GM12878 (cell line): ENCODE results near the gene WNT11. TPM values are rescaled to one million over a fixed set of nuclear protein-coding genes. Genes with fewer than 3 reads are reported as not detected.

Experiments used
- ATAC-seq: fragments of 200-7000 bp; cut with Tn5 transposase; 3 replicates; pipeline ENCODE4 v1.9.1; 2020; ENCODE audit warnings: mild to moderate bottlenecking, moderate library complexity
- BruUV-seq: library from RNA; stranded (reverse); fragments of 400-500 nt; replicated peaks from 2 replicates; lab custom pipeline; 2021; lab: Mats Ljungman, UMichigan
- CTCF ChIA-PET: fragments of 300-600 bp; sonication (Branson Sonifier 250); formaldehyde crosslinking; extraction: SDS; loops from one replicate; lab custom pipeline; 2021; ENCODE audit warnings: inconsistent platforms; lab: Yijun Ruan, JAX
- POLR2A ChIA-PET: fragments of 350-600 bp; formaldehyde crosslinking; extraction: SDS; loops from one replicate; lab custom pipeline; 2021; ENCODE audit warnings: inconsistent platforms; lab: Charles Lee
- RAD21 ChIA-PET: fragments of 300-600 bp; sonication (Branson Sonifier 250); formaldehyde crosslinking; loops from one replicate; lab custom pipeline; 2023; ENCODE audit warnings: antibody characterized with exemption; ENCODE audit not compliant: unreplicated experiment; lab: Charles Lee
- SMC1A ChIA-PET: fragments of 300-600 bp; sonication (Branson Sonifier 250); formaldehyde crosslinking; loops from one replicate; lab custom pipeline; 2023; ENCODE audit not compliant: unreplicated experiment, uncharacterized antibody; lab: Charles Lee
- DNase-seq: peaks from one replicate; pipeline ENCODE4 v3.0.0-alpha.2; 2011; ENCODE audit warnings: low read depth, low spot score
- FAIRE-seq: peaks from 3 replicates; lab custom pipeline; 2011; peaks lifted over from hg19 to GRCh38; lab: Jason Lieb, UNC
- H2AFZ ChIP-seq: 2 replicates; pipeline ENCODE4 v1.6.0; 2011; ENCODE audit warnings: low read depth, low read length, control low read depth; ENCODE audit not compliant: control insufficient read depth
- H3K27ac ChIP-seq: 2 replicates; pipeline ENCODE4 v1.5.1; 2011; ENCODE audit warnings: control low read depth; ENCODE audit not compliant: control insufficient read depth, insufficient read depth
- H3K27me3 ChIP-seq, 2 experiments: replicated peaks in 1 of 2; 2 replicates each; pipeline versions ENCODE4 v1.6.0 to v1.6.1; 2011; ENCODE audit warnings: low read length in 1 of 2; ENCODE audit not compliant: control insufficient read depth in 2 of 2, insufficient read depth in 2 of 2
- H3K36me3 ChIP-seq, 2 experiments: 2 replicates each; pipeline ENCODE4 v1.5.1; 2011; ENCODE audit warnings: low read length in 1 of 2; ENCODE audit not compliant: control insufficient read depth in 2 of 2, insufficient read depth in 2 of 2
- H3K4me1 ChIP-seq: 2 replicates; pipeline ENCODE4 v1.6.1; 2011; ENCODE audit warnings: mild to moderate bottlenecking, low read length, moderate library complexity, mixed read lengths; ENCODE audit not compliant: control insufficient read depth, insufficient read depth
- H3K4me2 ChIP-seq: 2 replicates; pipeline ENCODE4 v1.6.0; 2011; ENCODE audit warnings: control low read depth; ENCODE audit not compliant: control insufficient read depth, insufficient read depth
- H3K4me3 ChIP-seq: fragments of 200-600 bp; sonication (generic); 2 replicates; pipeline ENCODE4 v1.5.1; 2016
- H3K79me2 ChIP-seq: 2 replicates; pipeline ENCODE4 v1.6.0; 2011; ENCODE audit warnings: low read length; ENCODE audit not compliant: control insufficient read depth, insufficient read depth
- H3K9ac ChIP-seq: 2 replicates; pipeline ENCODE4 v1.8.0; 2011; ENCODE audit warnings: low read length, control low read depth, mixed read lengths; ENCODE audit not compliant: control insufficient read depth, insufficient read depth
- H3K9me3 ChIP-seq: replicated peaks from 3 replicates; pipeline ENCODE4 v1.5.1; 2011; ENCODE audit warnings: mild to moderate bottlenecking, low read length; ENCODE audit not compliant: control insufficient read depth, insufficient read depth
- H4K20me1 ChIP-seq: 2 replicates; pipeline ENCODE4 v1.6.0; 2011; ENCODE audit not compliant: control insufficient read depth, insufficient read depth
- BCLAF1 ChIP-seq: fragments of 450-650 bp; IDR thresholded peaks from 2 replicates; pipeline ENCODE4 v1.6.1; 2017; ENCODE audit warnings: antibody characterized with exemption, mild to moderate bottlenecking, moderate library complexity
- CEBPB ChIP-seq, 2 experiments: fragments of 150-350 bp in 1 of 2; IDR thresholded peaks; 2 replicates each; pipeline ENCODE4 v1.6.1; 2012 to 2014; ENCODE audit warnings: low read depth in 2 of 2, low read length in 2 of 2, borderline replicate concordance in 1 of 2, inconsistent platforms in 1 of 2
- CEBPZ ChIP-seq: fragments of 150-350 bp; IDR thresholded peaks from 2 replicates; pipeline ENCODE4 v1.6.1; 2016; ENCODE audit warnings: low read depth, low read length
- DPF2 ChIP-seq: fragments of 450-650 bp; IDR thresholded peaks from 2 replicates; pipeline ENCODE4 v1.6.1; 2017; ENCODE audit warnings: mild to moderate bottlenecking
- FOS ChIP-seq: IDR thresholded peaks from 3 replicates; pipeline ENCODE4 v1.6.1; 2011; ENCODE audit warnings: borderline replicate concordance; ENCODE audit not compliant: insufficient read length; ENCODE audit errors: extremely low read depth
- HCFC1 ChIP-seq: fragments of 150-350 bp; IDR thresholded peaks from 2 replicates; pipeline ENCODE4 v1.6.1; 2014; ENCODE audit warnings: low read length
- MTA2 ChIP-seq: fragments of 450-650 bp; IDR thresholded peaks from 2 replicates; pipeline ENCODE4 v1.6.1; 2016; ENCODE audit warnings: low read depth, mild to moderate bottlenecking, moderate library complexity
- NKRF ChIP-seq: fragments of 450-650 bp; conservative IDR thresholded peaks from 2 replicates; pipeline ENCODE4 v1.6.1; 2017; ENCODE audit warnings: mild to moderate bottlenecking, moderate library complexity
- REST ChIP-seq: IDR thresholded peaks from 2 replicates; pipeline ENCODE4 v1.6.1; 2012; ENCODE audit warnings: mild to moderate bottlenecking, low read depth, low read length
- SRF ChIP-seq, 2 experiments: IDR thresholded peaks; 2 replicates each; pipeline ENCODE4 v1.6.1; 2011; ENCODE audit warnings: low read depth in 2 of 2, low read length in 2 of 2, mild to moderate bottlenecking in 1 of 2, moderate library complexity in 1 of 2
- TCF7 ChIP-seq: IDR thresholded peaks from 2 replicates; pipeline ENCODE4 v1.6.1; 2014; ENCODE audit warnings: antibody characterized with exemption, borderline replicate concordance
- WGBS: methylation state at CpG from one replicate; pipeline ENCODE4 v1.1.6; 2016; ENCODE audit warnings: low lambda C conversion rate; ENCODE audit not compliant: insufficient replicate concordance, insufficient coverage; ENCODE audit errors: missing lambda C conversion rate; 5-methylcytosine and 5-hydroxymethylcytosine counted together
- in situ Hi-C: fragments of 300-500 bp; cut with MboI; formaldehyde crosslinking; loops from 9 replicates; pipeline ENCODE4 v1.14.3; 2018; ENCODE audit warnings: mixed read lengths
- intact Hi-C: fragments of 100-400 bp; cut with micrococcal nuclease; formaldehyde crosslinking; loops from one replicate; pipeline ENCODE4 v1.14.2; 2022; ENCODE audit not compliant: unreplicated experiment
- polyA plus RNA-seq, 11 experiments: library from polyadenylated mRNA; depleted of rRNA in 4 of 11; unstranded in 6 of 11; stranded (reverse) in 5 of 11; fragments of >200 nt; fragmentation: Nextera tagmentation in 4 of 11; fragmentation: Illumina TruSeq in 1 of 11; extraction: Ambion mirVana in 4 of 11; extraction: Trizol in 1 of 11; gene quantifications; 1 replicate in 1 of 11; 2 replicates in 10 of 11; pipeline versions ENCODE4 v1.2.1 to v1.2.3, GENCODE V29; 2011 to 2016; ENCODE audit warnings: inconsistent platforms in 2 of 11, missing spikeins in 2 of 11, low read depth in 1 of 11
- total RNA-seq, 4 experiments: library from RNA; depleted of rRNA in 3 of 4; stranded (reverse); fragments of >200 nt in 3 of 4; fragmentation: Illumina TruSeq in 1 of 4; extraction: Trizol in 1 of 4; gene quantifications; 2 replicates each; pipeline versions ENCODE4 v1.2.1 to v1.2.3, GENCODE V29; 2013 to 2021

The WNT11 gene
- total and polyA plus RNA-seq, 10 of the 15 experiments (the other 5 are each of a cell fraction or from before 2014, with no cell fraction given) = 0.05 to 0.19 TPM; not detected in 8

GRCh38 chr11:76153571-76153923 lies 52.8 kb downstream of the WNT11 start:
- Histone ChIP-seq H3K9me3 (no peaks in the 10 kb centered on the region), H3K27ac (peak overlapping the region; percentile 62; the same call in 1 of the 2 replicates), H3K4me1 (peaks cover 22% of the 10 kb centered on the region), H3K9ac (no peak overlapping the region; the same call in 1 of the 2 replicates), H3K4me3 (no peak overlapping the region), H3K79me2 (no peaks in the 10 kb centered on the region), H3K27me3 (no peaks in the 10 kb centered on the region), H3K4me2 (peak overlapping the region; percentile 95; the same call in 1 of the 2 replicates), H2AFZ (peak overlapping the region; percentile 91), H4K20me1 (no peaks in the 10 kb centered on the region), H3K36me3 (no peaks in the 10 kb centered on the region)
- in situ Hi-C loops (loop anchor here (5.0 kb wide), 2 partner anchors 256 to 346 kb away; no protein-coding TSS in a partner anchor), intact Hi-C loops (loop anchor here (2.0 kb wide), 1 partner anchor 431 kb away; no protein-coding TSS in a partner anchor)
- ChIA-PET RAD21 (interaction anchor here (1.3 to 2.8 kb wide), 6 partner anchors 54 to 341 kb away, joined by 4 to 75 read pairs (median 16); no protein-coding TSS in a partner anchor), SMC1A (interaction anchor here (2.4 to 3.2 kb wide), 3 partner anchors 54 to 285 kb away, joined by 8 to 128 read pairs (median 22); no protein-coding TSS in a partner anchor), CTCF (interaction anchor here (0.8 to 3.2 kb wide), 13 partner anchors 10 to 449 kb away, joined by 3 to 139 read pairs (median 13); partner anchors contain the start of gene UVRAG), POLR2A (interaction anchor here (0.6 to 1.9 kb wide), 3 partner anchors 8 to 283 kb away, joined by 3 to 6 read pairs (median 4); no protein-coding TSS in a partner anchor)
- DNase-seq = no peak
- no peak for ATAC-seq
- no TSS peak for BruUV-seq
- 98% methylated on average over 6 of the region's 6 CpGs for WGBS
- FAIRE-seq = no peak
- TF ChIP-seq DPF2 = peak; percentile 11; the same call in 1 of the 2 replicates
- no peak for TF ChIP-seq CEBPB (IDR thresholded peaks at IDR 0.05; ENCODE audit: borderline replicate concordance in 1 of 2, low read depth in 2 of 2, low read length in 2 of 2)
- no peak for TF ChIP-seq NKRF
- no peak for TF ChIP-seq SRF (IDR thresholded peaks at IDR 0.05; ENCODE audit: low read depth in 2 of 2, low read length in 2 of 2)
- 0 out of 2 replicates have a peak, but pooled peaks have one; percentile 1 for TF ChIP-seq MTA2
- no peak for TF ChIP-seq CEBPZ
- TF ChIP-seq REST = no peak
- no peak for TF ChIP-seq HCFC1
- no peak for TF ChIP-seq FOS
- no peak for TF ChIP-seq BCLAF1
- TF ChIP-seq TCF7 = no peak
